Measurements from ENCODE around the gene PLK1.

GRCh38 chr16:23690771-23691482 lies 12.2 kb downstream of the PLK1 start:
- TF ChIP-seq CTCF (IDR thresholded peaks at IDR 0.05) (no peak), POLR2A (IDR thresholded peaks at IDR 0.05) (no peak), POLR2AphosphoS5 (IDR thresholded peaks at IDR 0.05) (no peak)
